HG03060 (cell line): ENCODE results near the gene RABGAP1L.
"Not testable (repeated sequence)": the region's sequence is repeated elsewhere in the genome, so short reads cannot be mapped to it uniquely, and the experiment has no call there.

Experiments used
- ATAC-seq: cut with Tn5 transposase; IDR thresholded peaks from one replicate; pipeline ENCODE4 v1.9.1; 2021; ENCODE audit warnings: low read depth, moderate number of reproducible peaks; ENCODE audit not compliant: unreplicated experiment

RABGAP1L gene

DNA sequence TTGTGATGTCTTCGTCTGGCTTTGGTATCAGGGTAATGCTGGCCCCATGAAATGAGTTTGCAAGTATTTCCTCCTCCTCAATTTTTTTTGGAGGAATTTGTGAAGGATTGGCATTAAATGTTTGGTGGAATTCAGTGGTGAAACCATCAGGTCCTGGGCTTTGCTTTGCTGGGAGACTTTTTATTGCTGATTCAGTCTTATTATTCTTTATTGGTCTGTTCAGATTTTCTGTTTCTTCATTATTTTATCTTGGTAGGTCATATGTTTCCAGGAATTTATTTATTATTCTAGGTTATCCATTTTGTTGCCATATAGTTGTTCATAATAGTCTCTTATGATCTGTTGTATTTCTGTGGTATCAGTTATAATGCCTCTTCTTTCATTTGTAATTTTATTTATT is 126.7 kb downstream of the RABGAP1L start:
- ATAC-seq, result no peak

DNA sequence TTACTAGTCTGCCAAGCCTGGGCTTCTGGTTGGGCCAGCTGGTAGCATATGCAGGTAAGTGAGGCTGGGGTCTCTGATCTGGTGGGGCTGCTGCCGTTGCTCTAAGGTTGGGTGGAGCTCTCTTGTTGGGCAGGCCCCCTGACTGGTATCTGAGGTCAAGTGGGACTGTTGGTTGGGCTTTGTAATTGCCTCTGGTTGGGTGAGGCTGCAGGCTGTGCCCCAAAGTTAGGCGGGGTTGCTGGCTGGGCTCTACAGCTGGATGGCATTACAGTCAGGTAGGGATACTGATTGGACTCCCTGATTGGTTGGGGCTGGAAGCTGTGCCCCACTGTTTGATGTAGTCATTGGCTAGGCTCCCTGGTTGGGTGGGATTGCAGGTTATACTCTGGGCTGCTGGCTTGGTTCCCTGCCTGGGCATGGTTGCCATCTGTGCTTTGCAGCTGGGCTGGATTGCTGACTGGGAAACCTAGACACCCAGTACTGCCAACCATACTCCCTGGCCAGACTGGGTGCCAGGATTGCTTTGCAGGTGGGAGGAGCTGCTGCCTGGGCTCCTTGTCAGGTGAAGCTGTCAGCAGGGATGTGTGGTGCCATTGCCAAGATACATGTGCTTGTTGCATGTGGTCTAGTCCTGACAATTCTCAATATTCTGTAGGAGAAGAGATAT is 130.5 kb downstream of the RABGAP1L start:
- no peak for ATAC-seq

DNA sequence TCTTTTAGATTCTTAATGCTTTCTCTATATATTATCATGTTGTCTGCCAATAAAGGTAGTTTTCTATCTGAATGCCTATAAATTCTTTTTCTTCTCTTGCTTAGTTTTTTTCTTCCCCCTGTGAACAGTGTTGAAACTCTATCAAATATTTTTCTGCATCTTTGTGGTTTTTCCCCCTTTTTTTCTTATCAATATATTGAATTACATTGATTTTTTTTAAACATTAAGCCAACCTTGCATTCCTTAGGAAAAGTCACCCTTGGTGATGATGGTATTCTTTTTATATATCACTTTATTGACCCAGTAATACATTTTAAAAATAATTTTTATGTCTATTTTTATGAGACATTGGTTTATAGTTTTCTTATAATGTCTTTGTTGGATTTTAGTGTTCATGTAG is 131.7 kb downstream of the RABGAP1L start:
- ATAC-seq, result no peak

DNA sequence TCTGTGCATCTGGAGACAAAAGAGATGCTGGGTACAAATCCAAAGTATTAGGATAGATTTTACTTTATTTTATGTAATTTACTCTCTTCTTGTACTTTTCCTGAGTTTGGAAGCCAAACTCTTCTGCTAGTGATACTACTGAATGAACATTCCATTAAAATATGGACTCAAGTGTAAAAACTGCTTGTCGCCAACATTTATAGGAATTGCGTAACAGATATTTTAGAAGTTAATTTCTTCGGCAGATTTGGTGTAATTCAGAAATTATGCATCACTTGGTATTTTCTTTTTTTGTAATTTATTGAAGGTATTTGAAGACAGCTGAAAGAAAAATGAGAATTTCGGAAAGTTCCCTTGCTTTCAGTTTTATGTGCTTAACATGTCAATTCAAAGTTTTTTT is 137.0 kb downstream of the RABGAP1L start:
- no peak for ATAC-seq

DNA sequence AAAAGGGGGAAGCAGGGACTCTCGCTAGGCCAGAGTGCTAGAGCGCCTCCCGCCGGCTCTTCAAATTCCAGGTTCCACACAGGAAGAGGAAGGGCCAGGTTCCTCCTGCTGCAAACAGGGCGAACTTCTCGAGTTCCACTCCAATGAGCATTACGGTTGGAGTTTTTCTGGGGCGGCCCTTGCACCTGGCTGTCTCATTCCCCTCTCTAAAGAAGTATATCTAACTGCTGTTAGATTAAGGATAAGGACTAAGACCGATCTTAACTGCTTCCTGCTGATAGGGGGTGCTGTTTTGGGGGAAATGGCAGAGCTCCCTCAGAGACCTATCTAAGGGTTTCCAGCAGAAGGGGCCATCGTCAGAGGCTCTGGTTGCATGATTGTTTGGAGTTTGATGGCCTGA is 138.0 kb downstream of the RABGAP1L start:
- ATAC-seq, result no peak

DNA sequence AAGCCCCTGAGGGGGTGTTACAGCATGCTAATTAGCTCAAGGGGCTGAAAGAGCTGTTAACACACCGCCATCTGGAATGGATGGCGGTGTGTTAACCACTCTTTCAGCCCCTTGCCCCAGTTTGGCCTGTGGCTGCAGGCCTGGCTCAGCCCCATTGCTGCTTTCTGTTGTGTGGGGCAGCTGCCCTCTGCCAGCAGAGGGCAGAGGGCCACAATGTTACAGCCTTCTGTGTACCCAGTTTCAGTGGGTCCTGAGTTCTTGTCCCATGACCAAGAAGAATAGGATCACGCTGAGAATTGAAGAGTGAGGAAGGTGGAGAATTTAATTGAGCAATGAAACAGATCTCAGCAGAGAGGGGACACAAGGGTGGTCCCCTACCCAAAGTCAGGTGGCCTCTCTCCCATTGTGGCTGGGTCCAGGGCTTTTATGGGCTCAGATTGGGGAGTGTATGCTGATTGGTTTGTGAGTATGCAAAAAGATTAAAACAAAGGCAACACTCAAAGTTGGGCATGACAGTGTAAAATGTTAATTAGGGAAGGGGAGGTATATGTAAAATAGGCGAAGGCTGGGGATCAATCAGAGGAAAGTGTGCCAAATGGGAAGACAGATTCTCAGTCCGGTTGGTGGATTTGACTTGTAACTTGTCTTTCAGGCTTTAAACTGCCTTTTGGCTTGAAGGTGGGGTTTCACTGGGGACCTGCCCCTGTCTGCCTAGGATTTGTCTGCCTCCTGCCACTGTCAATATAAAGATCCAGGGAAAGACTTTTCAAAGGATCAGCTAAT is 142.2 kb downstream of the RABGAP1L start:
- no peak for ATAC-seq

DNA sequence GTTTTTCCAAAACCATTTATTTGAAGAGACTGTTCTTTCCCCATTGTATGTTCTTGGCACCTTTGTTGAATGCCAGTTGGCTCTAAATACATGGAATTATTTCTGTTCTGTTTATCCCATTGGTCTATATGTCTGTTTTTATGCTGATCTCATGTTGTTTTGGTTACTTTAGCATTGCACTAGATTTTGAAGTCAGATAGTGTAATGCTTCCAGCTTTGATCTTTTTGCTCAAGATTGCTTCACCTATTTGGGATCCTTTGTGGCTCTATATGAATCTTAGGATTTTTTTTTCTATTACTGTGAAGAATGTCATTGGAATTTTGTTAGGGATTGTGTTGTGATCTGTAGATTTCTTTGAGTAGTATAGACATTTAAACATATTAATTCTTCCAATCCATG is 149.3 kb downstream of the RABGAP1L start:
- no peak for ATAC-seq

DNA sequence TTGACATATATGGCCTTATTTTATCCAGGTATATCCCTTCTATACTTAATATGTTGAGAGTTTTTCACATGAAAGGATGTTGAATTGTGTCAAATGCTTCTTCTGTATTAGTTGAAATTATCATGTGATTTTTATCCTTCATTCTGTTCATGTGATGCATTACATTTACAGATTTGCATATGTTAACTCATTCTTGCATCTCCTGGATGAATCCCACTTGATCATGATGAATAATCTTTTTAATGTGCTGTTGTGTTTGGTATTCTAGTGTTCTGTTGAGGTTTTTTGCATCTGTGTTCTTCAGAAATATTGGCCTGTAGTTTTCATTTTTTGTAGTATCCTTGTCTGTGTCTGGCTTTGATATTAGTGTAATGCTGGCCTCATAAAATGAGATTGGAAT is 150.2 kb downstream of the RABGAP1L start:
- no peak for ATAC-seq

DNA sequence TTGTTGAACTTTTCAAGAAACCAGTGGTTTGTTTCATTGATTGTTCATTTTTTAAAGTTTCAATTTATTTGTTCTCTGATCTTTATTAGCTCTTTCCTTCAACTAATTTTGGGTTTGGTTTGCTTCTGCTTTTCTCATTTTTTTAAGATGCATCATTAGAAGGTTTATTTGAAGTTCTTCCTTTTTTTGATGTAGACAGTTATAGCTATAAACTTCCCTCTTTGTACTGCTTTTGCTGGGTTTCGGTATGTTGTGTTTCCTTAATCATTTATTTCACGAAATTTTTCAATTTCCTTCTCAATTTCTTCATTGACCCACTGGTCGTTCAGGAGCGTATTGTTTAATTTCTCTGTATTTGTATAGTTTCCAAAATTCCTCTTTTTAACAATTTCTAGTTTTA is 155.1 kb downstream of the RABGAP1L start:
- no peak for ATAC-seq

DNA sequence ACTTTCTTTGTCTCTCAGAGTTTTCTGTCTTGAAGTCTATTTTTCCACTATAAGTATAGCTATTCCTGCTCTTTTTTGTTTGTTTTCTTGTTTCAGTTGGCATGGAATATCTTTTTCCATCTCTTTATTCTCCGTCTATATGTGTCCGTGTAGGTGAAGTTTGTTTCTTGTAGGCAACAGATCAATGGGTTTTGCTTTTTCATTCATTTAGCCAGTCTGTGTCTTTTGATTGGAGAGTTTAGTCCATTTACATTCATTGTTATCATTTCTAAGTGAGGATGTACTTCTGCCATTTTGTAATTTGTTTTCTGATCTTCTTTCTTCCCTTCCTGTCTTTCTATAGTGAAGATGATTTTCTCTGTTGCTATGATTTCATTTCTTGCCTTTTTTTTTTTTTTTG is 155.9 kb downstream of the RABGAP1L start:
- ATAC-seq, result no peak

DNA sequence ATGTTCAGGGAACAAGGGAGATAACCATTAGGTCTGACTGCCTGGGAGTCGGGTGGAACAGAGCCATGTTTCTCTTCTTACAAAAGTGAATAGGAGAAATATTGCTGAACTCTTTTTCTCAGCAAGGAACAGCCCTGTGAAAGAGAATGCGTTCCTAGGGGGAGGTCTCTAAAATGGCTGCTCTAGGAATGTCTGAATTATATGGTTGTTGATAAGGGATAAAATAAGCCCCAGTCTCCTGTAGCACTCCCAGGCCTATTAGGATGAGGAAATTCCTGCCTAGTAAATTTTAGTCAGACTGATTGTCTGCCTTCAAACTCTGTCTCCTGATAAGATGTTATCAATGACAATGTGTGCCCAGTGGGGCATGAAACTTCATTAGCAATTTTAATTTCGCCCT is 161.6 kb downstream of the RABGAP1L start:
- not testable (repeated sequence) for ATAC-seq

DNA sequence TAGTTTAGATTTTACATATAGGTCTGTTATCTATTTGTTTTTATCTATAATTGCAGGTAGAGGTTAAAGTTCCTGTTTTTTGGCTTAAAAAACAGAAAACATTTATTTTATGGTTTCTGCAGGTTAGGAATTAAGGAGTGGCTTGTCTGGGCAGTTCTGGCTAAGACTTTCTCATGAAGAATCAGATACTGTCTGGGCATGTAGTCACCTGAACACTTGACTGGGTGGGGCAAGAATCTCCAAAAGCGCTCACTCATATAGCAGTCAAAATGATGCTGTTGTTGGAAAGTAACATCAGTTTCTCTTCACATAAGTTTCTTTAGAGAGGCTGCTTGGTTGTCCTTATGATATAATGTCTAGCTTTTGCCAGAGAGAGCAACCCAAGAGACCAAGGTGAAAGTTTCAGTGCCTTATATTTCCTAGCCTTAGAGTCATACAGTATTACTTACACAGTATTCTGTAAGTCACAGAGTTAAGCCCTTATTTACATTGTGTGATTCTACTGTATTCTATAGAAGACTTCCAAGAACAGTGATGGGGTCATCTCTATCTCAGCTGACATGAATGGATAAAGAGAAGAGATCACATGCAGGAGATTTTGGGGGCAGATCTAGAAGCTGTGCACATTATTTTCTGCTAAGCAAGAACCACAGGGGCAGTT is 163.0 kb downstream of the RABGAP1L start:
- no peak for ATAC-seq

DNA sequence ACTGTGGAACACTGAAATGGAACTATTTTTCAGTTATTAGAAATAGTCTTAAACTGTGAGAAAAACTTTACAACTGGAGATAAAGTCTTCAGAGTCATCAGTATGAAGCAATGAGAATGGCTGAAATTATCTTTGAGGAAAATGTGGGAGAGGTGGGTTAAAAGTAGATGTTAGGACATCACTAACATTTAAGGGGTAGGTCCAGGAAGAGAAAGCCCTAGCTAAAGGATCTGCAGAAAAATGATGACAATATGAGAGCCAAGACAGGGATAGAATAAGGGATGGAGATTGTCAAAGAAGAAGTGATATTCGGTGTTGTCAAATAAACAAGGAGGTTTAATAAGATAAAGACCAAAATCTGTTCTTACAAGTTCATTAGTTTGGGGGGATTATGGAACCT is 165.2 kb downstream of the RABGAP1L start:
- no peak for ATAC-seq

DNA sequence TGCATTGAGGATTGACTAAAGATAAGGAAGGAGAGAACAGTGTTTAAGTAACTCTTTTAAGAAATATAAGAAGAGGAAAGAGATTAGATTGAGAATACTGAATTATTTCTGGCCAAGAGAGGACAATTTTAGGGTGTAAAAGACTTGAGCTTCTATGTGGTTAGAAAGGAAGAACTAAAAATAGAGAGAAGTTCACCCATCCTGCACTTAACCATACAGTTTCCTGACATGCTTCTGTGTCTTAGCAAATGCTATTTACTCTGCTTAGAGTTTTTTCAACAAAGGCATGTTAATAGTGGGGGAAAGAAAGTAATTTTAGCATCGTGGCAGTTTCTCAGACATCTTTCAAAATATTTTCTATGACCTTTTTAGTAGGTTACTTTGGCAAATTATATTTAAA is 165.6 kb downstream of the RABGAP1L start:
- ATAC-seq, result no peak

DNA sequence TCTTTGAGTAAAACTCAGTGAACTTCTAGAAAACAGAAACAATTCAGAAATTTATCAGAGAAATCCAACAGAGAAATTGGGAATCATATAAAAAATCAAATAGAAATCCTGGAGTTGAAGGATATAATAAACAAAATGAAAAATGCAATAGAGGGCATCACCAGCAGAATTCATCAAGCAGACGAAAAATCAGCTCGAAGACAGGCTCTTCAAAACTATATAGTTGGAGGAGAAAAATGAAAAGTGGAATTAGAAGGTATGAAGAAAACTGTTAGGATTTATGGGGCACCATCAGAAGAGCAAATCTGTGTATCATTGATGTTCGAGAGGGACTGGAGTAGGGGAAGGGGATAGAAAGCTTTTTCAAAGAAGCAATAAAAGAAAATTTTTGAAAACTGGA is 167.0 kb downstream of the RABGAP1L start:
- no peak for ATAC-seq

DNA sequence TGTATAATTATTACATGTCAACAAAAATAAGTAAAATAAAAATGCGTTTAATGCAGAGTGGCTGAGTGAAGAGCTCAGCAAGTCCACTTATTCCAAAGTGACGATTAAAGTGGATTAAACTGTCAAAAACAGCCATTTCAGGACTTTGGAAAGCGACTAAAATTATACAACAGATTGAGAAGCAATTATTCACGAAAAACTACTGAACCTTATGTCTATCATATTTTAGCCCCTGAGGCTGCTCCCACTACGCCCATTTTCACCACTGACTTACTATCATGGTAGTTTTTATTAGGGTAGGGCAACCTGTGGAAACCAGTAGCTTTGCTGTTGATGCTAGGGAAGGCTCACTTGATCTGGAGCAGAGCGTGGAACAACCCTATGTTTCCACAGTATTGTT is 174.1 kb downstream of the RABGAP1L start:
- no peak for ATAC-seq

DNA sequence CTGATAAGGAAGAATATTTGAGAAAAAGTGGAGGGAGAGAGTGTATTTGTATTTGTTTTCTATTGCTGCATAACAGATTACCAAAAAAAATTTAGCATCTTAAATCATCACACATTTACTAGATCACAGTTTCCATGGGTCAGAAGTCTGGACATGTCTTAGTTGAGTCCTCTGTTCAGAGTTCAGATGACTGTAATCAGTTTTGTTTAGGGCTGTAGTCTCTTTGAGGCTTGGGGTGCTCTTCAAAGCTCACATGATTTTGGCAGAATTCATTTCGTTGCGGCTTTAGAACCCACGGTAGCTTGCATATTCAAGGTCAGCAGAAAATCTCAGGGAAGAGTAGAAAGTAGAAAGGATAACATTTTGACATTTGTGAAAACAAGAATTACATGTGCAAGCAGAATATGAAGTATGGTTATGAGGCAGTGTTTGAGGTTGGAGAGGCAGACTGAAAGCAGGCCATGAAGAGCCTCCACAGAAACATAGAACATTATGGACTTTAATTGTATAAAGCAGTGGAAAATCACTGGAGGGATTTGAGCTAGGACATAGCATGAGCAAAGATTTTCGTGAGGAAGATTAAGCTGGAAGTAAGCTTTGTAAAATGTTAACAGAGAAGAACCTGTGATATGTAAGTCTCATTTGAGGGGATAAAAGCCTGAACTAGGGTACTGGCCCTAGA is 177.8 kb downstream of the RABGAP1L start:
- ATAC-seq, result no peak

DNA sequence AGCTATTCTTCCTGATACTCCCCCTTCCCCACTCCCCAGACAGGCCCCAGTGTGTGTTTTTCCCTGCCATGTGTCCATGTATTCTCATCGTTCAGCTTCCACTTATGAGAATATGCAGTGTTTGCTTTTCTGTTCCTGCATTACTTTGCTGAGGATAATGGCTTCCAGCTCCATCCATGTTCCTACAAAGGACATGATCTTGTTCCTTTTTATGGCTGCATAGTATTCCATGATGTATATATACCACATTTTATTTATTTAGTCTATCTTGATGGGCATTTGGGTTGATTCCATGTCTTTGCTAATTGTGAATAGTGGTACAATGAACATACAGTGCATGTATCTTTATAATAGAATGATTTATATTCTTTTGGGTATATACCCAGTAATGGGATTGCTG is 181.1 kb downstream of the RABGAP1L start:
- ATAC-seq, result not testable (repeated sequence)

DNA sequence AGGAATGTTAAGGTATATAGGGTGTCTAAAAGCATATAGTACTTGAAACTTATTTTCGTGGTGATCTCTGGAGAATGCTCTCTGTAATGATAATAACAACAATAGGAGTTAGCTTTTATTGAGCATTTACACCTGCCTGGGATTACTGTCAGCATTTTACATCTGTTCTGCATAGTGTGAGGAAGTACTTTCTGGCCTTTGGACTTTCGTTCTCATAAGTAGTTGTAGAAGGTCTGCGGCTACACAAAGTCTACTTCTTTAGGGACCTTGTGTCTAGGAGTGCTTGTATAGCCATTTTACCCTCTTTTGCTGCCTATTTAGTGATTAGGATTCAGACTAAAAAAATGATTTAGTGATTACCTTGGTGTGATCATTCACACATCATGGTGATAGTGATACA is 184.8 kb downstream of the RABGAP1L start:
- no peak for ATAC-seq

DNA sequence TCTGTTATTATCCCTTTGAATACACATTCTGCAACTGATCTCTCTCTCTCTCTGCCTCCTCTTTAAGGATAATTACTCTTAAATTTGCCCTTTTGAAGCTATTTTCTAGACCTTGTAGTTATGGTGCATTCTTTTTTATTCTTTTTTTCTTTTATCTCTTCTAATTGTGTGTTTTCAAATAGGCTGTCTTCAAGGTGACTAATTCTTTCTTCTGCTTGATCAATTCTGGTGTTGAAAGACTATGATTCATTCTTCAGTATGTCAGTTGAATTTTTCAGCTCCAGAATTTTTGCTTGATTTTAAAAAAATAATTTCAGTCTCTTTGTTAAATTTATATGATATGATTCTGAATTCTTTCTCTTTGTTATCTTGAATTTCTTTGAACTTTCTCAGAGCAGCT is 192.8 kb downstream of the RABGAP1L start:
- no peak for ATAC-seq

DNA sequence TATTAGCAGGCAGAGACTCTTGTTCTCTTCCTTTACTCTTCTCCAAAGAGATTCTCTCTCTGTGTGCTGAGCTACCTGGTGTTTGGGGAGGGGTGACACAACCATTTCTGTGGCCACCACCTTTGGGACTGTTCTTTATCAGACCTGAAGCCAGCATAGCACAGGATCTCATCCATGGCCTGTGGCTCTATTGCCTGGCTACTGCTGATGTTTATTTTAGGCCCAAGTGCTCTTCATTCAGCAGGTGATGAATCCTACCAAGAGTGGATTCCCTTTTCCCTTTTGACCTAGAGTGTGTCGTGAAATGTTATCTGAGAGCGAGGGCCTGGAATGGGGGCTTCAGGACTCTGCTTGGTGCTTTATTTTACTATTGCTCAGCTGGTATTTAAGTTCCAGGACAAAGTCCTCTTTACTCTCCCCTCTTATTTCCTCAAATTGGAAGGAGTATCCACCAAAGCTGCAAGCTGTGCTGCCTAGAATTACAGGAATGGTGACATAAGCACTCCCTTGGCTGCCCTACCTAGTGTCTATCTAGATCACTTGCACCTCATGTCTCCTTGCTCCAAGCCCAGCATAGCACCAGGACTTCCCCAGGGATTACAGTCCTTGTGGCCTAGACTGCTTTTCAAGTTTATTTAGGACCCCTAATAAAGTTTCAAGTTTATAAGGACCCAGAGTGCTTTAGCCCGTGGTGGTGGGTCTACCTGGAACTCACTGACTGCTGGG is 193.7 kb downstream of the RABGAP1L start:
- no peak for ATAC-seq
